SK-N-MC (cell line): ENCODE measurements around the gene ZCCHC3.

Experiments used
- EZH2 ChIP-seq: fragments of 200-600 bp; sonication (generic); IDR thresholded peaks from one replicate; pipeline ENCODE4 v1.6.1; 2017; ENCODE audit warnings: antibody characterized with exemption
- FOXP2 ChIP-seq: optimal IDR thresholded peaks from 2 replicates; pipeline ENCODE3; 2011; ENCODE audit warnings: mild to moderate bottlenecking, moderate library complexity; ENCODE audit not compliant: insufficient read depth; ENCODE audit errors: extremely low read length, control extremely low read depth
- POLR2AphosphoS5 ChIP-seq: IDR thresholded peaks from 2 replicates; pipeline ENCODE4 v1.6.1; 2012; ENCODE audit warnings: mild to moderate bottlenecking, low read depth, low read length, borderline replicate concordance

DNA sequence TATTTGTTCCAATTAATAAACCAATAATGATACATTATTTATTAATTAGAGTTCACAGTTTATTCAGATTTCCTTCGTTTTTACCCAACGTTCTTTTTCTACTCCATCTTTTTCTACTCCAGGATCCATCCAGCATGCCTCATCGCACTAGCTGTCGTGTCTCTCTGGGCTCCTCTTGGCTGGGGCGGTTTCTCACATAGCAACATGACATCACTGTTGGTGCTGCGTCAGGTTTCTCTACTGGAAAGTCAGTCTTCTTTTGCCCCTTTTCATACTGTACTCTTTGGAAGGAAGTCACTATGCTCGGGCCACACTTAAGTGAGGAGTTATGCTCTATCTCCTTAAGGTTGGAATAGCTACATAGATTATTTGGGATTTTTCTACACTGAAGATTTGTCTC, 14.2 kb downstream of the ZCCHC3 start:
- no peak for TF ChIP-seq POLR2AphosphoS5
- no peak for TF ChIP-seq EZH2
- TF ChIP-seq FOXP2: no peak
